ENCODE results near the gene TFDP1. TPM values are rescaled to one million over a fixed set of nuclear protein-coding genes. Genes with fewer than 3 reads are reported as not detected.

The TFDP1 gene
- total RNA-seq, 1 donor from 2014 or later, result 49.4 TPM

DNA sequence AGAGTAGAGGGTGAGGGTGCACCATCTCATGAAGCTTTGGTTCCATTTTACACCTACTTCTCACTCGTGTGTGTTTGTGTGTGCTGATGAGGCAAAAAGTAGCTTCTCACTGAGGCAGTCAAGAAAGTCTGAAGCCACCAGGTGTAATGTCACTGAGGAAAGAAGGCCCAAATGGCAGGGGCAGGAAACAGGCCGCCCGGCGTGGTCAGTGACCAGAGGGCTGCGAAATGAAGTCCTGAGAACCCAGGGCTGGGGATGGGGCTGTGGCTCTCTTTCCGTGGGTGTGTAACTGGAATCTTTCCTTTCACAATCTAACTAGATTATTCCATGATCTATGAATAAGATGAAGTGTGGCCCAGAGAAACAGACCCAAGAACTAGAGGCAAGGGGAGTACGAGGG is 25.5 kb upstream of the TFDP1 start:
- Histone ChIP-seq H2AFZ (ENCODE audit: low read depth, low read length) (no peak overlapping the region), H3K9me3 (ENCODE audit: insufficient read depth, low read depth, low read length) (peaks cover 4% of the 10 kb centered on the region), H3K4me2 (ENCODE audit: low read length) (no peak overlapping the region), H3K79me2 (ENCODE audit: insufficient read depth, low read length) (no peaks in the 10 kb centered on the region), H3K36me3 (ENCODE audit: insufficient read depth, low read length) (no peaks in the 10 kb centered on the region), H3K9ac (ENCODE audit: low read length) (no peak overlapping the region), H3K27me3 (ENCODE audit: insufficient read depth, low read length) (no peaks in the 10 kb centered on the region), H3K4me3 (ENCODE audit: insufficient read depth, low read depth, low read length) (no peak overlapping the region), H4K20me1 (ENCODE audit: insufficient read depth, low read length) (peaks cover 14% of the 10 kb centered on the region), H3K4me1 (ENCODE audit: insufficient read depth, low read length) (no peaks in the 10 kb centered on the region), H3K27ac (ENCODE audit: low read depth, low read length) (no peak overlapping the region)
- no peak overlapping the region for H3K4me3 Mint-ChIP-seq (ENCODE audit: unreplicated experiment)
- DNase-seq (ENCODE audit: low read depth) (no peak), FAIRE-seq (no peak)
- no peak overlapping the region for H3K27ac Mint-ChIP-seq (ENCODE audit: unreplicated experiment)
- peaks cover 1% of the 10 kb centered on the region for H3K9me3 Mint-ChIP-seq (ENCODE audit: unreplicated experiment)
- TF ChIP-seq, protein P1, sequence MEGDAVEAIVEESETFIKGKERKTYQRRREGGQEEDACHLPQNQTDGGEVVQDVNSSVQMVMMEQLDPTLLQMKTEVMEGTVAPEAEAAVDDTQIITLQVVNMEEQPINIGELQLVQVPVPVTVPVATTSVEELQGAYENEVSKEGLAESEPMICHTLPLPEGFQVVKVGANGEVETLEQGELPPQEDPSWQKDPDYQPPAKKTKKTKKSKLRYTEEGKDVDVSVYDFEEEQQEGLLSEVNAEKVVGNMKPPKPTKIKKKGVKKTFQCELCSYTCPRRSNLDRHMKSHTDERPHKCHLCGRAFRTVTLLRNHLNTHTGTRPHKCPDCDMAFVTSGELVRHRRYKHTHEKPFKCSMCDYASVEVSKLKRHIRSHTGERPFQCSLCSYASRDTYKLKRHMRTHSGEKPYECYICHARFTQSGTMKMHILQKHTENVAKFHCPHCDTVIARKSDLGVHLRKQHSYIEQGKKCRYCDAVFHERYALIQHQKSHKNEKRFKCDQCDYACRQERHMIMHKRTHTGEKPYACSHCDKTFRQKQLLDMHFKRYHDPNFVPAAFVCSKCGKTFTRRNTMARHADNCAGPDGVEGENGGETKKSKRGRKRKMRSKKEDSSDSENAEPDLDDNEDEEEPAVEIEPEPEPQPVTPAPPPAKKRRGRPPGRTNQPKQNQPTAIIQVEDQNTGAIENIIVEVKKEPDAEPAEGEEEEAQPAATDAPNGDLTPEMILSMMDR (IDR thresholded peaks at IDR 0.05; ENCODE audit: insufficient read depth, low read depth, low read length), result no peak
- TF ChIP-seq EZH2 (IDR thresholded peaks at IDR 0.05; ENCODE audit: insufficient read depth, low read length), result no peak
- no peaks in the 10 kb centered on the region for H3K4me1 Mint-ChIP-seq (ENCODE audit: low read depth, unreplicated experiment)
- H3K27me3 Mint-ChIP-seq (ENCODE audit: low read depth, unreplicated experiment), result peaks cover 15% of the 10 kb centered on the region
- peaks cover 5% of the 10 kb centered on the region for H3K36me3 Mint-ChIP-seq (ENCODE audit: low read depth, unreplicated experiment)

DNA sequence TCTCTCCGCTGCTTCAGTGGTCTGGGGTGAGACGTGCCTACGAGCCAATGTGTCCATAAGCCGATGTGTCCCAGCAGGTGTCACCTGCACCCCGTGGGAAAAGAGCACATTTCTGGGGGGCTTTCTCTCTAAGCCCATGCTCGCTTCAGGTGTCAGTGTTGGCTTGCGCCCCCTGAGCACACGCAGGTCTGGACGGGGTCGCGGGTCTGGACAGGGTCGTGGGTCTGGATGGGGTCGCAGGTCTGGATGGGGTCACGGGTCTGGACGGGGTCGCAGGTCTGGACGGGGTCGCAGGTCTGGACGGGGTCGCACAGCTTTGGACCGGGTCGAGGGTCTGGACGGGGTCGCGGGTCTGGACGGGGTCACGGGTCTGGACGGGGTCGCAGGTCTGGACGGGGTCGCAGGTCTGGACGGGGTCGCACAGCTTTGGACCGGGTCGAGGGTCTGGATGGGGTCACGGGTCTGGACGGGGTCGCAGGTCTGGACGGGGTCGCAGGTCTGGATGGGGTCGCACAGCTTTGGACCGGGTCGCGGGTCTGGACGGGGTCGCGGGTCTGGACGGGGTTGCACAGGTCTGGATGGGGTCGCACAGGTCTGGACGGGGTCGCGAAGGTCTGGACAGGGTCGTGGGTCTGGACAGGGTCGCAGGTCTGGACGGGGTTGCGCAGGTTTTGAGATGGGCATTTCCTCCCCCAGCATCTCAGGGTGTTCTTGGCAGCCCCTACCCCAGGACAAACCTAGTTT is 24.5 kb upstream of the TFDP1 start:
- Mint-ChIP-seq H3K27ac (ENCODE audit: unreplicated experiment) (no peak overlapping the region), H3K4me3 (ENCODE audit: unreplicated experiment) (no peak overlapping the region), H3K36me3 (ENCODE audit: low read depth, unreplicated experiment) (peaks cover 3% of the 10 kb centered on the region), H3K4me1 (ENCODE audit: low read depth, unreplicated experiment) (no peaks in the 10 kb centered on the region), H3K9me3 (ENCODE audit: unreplicated experiment) (peaks cover 1% of the 10 kb centered on the region), H3K27me3 (ENCODE audit: low read depth, unreplicated experiment) (peaks cover 17% of the 10 kb centered on the region)
- DNase-seq (ENCODE audit: low read depth) (no peak), FAIRE-seq (no peak)
- peaks cover 14% of the 10 kb centered on the region for H4K20me1 ChIP-seq (ENCODE audit: insufficient read depth, low read length)
- no peak overlapping the region for H3K27ac ChIP-seq (ENCODE audit: low read depth, low read length)
- TF ChIP-seq, protein P1 (IDR thresholded peaks at IDR 0.05; ENCODE audit: insufficient read depth, low read depth, low read length), result no peak
- TF ChIP-seq EZH2 (IDR thresholded peaks at IDR 0.05; ENCODE audit: insufficient read depth, low read length), result no peak
- no peak overlapping the region for H3K4me3 ChIP-seq (ENCODE audit: insufficient read depth, low read depth, low read length)
- H3K4me1 ChIP-seq (ENCODE audit: insufficient read depth, low read length), result no peaks in the 10 kb centered on the region
- no peak overlapping the region for H3K4me2 ChIP-seq (ENCODE audit: low read length)
- no peaks in the 10 kb centered on the region for H3K36me3 ChIP-seq (ENCODE audit: insufficient read depth, low read length)
- H2AFZ ChIP-seq (ENCODE audit: low read depth, low read length), result no peak overlapping the region
- no peaks in the 10 kb centered on the region for H3K27me3 ChIP-seq (ENCODE audit: insufficient read depth, low read length)
- peaks cover 4% of the 10 kb centered on the region for H3K9me3 ChIP-seq (ENCODE audit: insufficient read depth, low read depth, low read length)
- no peak overlapping the region for H3K9ac ChIP-seq (ENCODE audit: low read length)
- H3K79me2 ChIP-seq (ENCODE audit: insufficient read depth, low read length), result no peaks in the 10 kb centered on the region

All from astrocyte (in vitro differentiated cells and primary cell).